Measurements from ENCODE around the gene ZNFX1.

Gene ZNFX1

DNA sequence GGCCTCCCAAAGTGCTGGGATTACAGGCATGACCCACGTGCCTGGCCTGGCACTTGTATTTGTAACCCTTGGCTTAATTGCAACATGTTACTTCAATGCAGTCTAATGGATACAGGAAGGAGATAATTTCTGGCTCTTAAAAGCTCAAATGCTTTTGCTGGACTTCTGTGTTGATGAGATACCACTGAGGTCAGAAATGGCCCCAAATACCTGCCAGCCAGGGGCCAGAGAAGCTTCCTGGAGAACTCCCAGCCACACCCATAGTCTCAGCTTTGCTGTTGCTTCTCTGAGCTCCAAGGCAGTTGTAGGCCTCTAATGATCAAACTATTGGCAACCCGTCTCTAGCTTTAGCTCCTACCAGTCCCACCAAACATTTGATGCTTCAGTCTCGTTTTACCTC, 14.2 kb upstream of the ZNFX1 start:
- no peak for DNase-seq (ENCODE audit: low read depth in 2 of 2)

GRCh38 chr20:49291200-49291599, 13.3 kb upstream of the ZNFX1 start:
- DNase-seq (ENCODE audit: low read depth in 2 of 2): no peak

DNA sequence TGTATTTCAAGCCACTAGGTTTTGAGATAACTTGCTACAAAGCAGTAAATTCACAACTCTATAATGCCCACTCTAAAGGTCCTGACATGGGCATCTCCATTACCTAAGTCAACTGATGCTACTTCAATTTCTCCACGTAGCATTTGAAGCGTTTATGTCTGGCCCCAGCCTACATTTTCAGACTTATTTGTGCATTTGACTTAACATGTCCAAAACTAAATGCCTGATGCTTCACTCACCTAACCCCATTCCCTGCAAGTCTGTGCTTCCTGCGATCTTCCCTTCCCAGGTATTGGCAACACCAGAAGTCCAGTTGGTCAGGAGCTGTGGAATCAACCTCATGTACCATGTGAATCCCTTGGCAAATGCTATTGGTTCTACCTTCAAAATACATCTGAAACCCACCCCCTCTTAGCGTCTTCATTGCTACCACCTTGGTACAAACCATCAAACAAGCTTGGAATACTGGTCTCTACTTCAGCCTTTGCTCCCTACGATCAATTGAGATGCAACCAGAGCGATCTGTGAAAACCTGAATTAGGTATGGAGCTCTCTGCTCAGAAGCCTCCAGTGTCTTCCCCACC, 12.8 kb upstream of the ZNFX1 start:
- no peak for DNase-seq (ENCODE audit: low read depth in 2 of 2)

- DNase-seq (ENCODE audit: low read depth in 2 of 2): no peak
These were observed 11.2 kb upstream of the ZNFX1 start for GRCh38 chr20:49288784-49289696.

GRCh38 chr20:49288250-49288751, 10.4 kb upstream of the ZNFX1 start:
- no peak for DNase-seq (ENCODE audit: low read depth in 2 of 2)

GRCh38 chr20:49287555-49288249, 9.8 kb upstream of the ZNFX1 start:
- no peak for DNase-seq (ENCODE audit: low read depth in 2 of 2)

DNA sequence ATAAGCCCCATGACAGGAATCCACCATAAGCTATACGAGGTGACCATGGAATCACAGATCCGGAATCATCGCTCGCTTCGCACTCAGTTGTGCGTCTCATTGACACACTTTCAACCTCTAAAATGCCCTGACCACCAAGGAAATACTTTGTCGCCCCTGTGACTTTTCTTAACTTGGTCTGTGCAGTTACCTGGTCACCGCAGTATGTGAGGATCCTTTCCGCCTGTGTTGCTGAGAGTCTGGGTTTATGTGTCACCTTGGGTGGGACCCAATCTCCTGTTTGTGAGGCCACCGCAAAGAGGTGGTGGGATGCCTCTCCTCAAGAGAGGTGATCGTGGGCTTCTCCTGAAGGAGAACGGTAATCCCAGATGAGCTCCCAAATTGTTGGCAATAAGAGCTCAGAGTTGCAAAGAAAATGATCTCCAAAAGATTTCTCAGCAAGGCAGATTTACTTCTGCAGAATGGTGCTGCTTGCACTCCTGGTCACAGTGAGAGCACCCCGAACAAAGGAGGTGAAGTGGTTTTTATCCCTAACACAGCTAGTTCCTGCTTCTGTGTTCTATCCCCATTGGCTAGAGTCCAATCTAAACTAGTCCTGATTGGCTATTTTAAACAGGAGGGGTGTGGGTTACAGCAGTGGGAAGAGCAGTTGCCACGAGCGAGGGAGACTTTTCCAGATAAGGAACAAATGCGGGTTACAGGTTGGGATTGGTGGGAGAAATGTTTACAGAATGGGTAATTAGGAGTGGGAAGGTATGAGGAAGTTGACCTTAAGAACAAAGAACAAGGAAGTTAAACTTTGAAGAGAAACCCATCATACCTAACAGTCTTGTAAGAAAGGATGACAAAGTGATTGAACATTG, 9.1 kb upstream of the ZNFX1 start:
- no peak for DNase-seq (ENCODE audit: low read depth in 2 of 2)

DNA sequence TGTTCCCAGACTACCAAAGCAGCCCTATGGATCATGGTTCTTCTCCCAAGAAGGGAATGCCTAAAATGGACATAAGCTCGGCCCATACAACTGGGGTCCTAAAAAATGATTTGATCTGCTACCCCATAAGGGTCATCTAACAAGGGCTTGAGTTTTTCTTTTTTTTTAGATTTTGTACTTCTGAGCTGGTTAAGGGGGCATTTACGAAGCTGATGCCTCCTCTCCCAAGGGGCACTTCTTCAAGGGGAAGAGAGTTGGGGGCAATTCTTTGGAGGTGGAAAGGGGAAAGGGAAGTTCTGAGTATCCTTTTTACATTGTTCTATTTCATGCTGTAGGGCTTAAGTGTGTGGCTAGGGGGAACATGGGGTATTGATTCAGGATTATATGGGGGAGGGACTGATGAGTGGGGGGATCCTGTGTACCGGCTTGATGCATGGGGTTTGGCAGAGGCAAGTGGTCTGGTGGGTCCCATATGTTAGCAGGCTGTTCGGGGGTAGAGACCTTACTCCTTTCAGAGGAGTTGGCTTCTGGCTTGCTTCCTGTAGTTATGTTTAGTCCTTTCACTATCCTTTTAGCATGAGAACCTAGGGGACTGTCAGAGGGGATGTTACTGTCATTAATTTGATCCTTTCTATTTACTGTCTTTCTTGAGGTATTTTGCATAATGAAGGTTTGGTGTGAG, 8.1 kb upstream of the ZNFX1 start:
- DNase-seq (ENCODE audit: low read depth in 2 of 2): no peak

DNA sequence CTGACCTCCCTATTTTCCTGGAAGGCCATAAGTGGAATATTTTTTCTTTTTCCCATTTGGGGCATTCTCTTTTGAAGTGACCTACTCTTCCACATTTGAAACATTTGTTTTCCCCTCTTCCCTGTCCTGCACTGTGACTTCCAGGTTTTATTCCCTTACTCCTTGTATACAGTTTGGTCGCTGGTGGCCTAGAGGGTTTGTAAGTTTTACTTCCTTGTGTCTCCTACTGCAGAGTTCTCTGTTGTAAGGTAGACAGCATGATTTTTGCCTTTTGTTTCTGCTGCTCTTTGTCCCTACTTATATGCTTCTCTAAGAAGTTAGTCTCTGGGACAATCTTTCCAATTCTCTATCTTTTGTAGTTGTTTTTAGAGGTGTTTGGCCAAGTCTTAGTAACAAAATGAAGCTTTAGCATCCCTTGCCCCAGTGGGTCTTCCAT, 7.4 kb upstream of the ZNFX1 start:
- DNase-seq (ENCODE audit: low read depth in 2 of 2): no peak

DNA sequence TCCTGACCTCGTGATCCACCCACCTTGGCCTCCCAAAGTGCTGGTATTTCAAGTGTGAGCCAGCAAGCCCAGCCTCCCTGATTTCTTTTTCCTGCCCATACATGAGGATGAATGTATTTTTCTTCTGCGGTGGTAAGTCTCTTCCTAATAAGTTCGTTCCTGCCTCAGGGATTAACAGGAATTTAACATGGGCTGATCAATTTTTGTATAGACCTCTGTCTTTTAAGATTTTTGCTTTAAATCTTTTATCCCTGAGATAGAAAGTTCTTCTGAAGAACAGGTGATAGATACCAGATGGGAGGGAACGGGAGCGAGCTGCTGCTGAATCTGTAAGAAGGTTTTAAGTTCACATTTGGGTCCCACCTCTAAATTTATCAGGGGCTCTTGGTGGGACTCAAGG, 7.0 kb upstream of the ZNFX1 start:
- no peak for DNase-seq (ENCODE audit: low read depth in 2 of 2)

DNA sequence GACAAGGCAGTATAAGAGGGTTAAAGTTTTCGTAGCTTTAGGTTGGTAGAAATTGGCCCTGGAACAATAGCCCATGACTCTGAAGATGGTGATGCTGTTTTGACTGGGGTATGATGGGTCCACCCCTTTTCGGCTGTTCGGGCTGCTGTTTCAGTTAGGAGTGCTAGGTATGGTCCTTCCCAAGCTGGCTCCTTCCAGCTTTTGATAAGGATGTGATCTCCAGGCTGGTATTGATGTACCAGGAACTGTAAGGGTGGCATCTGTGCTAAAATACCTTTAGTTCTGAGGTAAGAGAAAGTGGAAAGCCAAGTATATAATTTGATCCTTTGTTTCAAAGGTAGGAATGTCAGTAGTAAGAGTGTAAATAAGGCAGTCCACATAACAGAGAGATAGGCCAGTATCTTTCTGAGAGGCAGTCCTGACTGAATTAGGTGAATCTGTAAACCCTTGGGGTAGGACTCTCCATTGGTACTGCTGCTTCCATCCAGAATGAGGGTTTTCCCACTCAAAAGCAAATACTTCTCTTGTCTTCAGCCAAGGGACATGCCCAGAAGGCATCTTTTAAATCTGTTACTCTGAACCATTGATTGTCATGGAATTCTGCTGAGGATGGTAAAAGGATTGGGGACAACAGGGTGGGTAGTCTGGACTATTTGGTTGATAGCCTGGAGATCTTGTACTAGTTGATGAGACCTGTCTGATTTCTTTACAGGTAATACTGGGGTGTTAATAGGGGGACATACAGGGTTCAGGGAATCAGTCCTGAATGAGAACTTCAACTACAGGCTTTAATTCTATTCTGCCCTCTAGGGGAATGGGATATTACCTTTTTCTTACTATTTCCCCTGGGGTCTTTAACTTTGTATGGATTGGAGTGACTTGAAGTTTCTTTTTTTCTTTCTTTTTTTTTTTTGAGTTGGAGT, 6.1 kb upstream of the ZNFX1 start:
- DNase-seq (ENCODE audit: low read depth in 2 of 2): no peak

- DNase-seq (ENCODE audit: low read depth in 2 of 2): no peak
These were observed 5.4 kb upstream of the ZNFX1 start for GRCh38 chr20:49283176-49283702.

GRCh38 chr20:49282584-49283171, 4.8 kb upstream of the ZNFX1 start:
- DNase-seq (ENCODE audit: low read depth in 2 of 2): no peak

DNA sequence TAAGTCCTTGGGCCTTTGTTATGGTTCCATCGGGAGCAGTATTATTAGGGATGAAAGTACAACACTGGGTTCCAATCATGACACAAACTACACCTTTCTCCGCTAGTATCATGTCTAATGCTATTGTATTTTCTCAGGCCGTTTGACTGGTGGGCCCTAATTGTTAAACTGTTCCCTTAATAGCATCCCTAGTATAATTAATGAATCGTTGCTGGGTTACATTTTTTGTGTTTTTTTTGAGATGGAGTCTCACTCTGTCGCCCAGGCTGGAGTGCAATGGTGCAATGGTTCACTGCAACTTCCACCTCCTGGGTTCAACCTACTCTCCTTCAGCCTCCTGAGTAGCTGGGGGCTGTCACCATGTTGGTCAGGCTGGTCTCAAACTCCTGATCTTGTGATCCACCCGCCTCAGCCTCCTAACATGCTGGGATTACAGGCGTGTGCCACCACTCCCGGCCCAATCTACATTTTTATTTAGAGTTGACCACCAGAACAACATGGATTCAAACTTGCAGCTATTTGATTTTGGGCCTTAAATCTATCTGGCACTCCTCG, 4.1 kb upstream of the ZNFX1 start:
- DNase-seq (ENCODE audit: low read depth in 2 of 2): no peak

DNA sequence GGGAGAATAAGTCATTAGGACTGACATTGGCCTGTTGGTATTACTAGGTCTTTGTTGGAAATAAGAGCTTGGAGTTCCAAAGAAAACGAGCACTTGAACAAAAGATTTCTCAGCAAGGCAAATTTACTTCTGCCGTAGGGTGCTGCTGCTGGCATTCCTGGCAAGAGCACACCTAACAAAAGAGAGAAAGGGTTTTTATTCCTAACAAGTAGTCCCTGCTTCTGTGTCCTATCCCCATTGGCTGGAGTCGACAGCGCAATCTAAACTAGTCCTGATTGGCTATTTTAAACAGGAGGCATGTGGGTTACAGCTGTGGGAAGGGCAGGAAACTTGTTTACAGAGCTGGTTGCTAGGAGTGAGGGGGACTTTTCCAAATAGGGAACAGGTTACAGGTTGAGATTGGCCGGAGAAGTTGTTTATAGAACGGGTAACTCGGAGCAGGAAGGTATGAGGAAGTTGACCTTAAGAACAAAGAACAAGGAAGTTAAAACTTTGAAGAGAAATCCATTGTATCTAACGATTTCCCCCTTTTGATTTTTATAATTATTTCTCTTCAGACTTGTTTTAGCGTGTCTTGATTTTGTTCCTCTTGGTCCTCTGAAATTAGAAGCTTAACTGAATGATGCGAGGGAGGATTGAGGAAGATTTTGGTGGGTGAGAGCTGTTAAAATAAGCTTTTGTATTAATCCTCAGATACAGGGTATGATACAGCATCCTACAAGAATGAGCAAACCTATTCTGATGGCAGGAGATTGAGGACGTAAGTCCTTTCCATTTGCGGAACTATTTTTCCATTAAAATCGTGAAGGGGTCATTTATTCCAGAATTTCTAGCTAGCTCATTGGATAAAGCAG, 3.4 kb upstream of the ZNFX1 start:
- DNase-seq (ENCODE audit: low read depth in 2 of 2): no peak

DNA sequence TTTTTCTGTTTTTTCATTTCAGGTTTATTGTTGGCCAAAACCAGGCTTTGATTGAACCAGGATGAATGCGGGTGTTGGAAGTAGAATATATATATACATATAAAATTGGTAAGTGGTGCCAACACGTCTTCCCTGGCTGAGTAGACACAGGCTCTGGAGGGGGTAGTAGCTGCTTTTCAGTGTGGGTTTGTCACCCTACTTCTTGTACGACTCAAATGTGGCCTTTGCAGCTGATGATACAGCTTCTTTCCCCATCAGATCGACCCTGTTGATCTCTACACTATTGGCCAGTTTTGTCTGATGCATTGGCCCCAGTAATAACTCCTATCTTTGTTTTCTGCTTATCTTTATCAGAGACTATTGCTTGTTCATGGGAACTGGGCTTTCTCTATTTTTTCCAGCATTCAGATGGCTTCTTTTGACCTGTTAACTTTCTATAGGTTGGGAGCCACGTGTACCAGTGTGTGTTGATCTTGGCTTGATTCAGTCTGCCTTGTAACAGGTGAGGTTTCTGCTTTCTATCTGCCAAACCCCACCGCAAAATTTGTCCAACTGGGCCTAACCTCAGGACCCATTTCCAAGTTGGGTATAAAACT, 2.7 kb upstream of the ZNFX1 start:
- no peak for DNase-seq (ENCODE audit: low read depth in 2 of 2)

GRCh38 chr20:49279677-49280462, 2.0 kb upstream of the ZNFX1 start:
- DNase-seq (ENCODE audit: low read depth in 2 of 2): no peak

Measured in stimulated activated CD4-positive, alpha-beta T cell treated with anti-CD3 and anti-CD28 coated beads, Interleukin-1b, Interleukin-23, amount 100 ng/mL, for 4 hours (primary cell).